ENCODE results near the gene UMODL1.
A peak's percentile ranks its signal among the peaks of the same experiment; 100 is the strongest.

The UMODL1 gene

GRCh38 chr21:42043961-42044360 is 27.2 kb upstream of the UMODL1 start:
- no peak for DNase-seq (ENCODE audit: extremely low read depth, low read depth)
- no peak for TF ChIP-seq CTCF (IDR thresholded peaks at IDR 0.05; ENCODE audit: low read depth, low read length)

- TF ChIP-seq CTCF (IDR thresholded peaks at IDR 0.05; ENCODE audit: low read depth, low read length): no peak
- DNase-seq (ENCODE audit: extremely low read depth, low read depth): no peak
Measured at GRCh38 chr21:42044871-42045495, 26.1 kb upstream of the UMODL1 start.

- peak; percentile 8 for TF ChIP-seq CTCF (IDR thresholded peaks at IDR 0.05; ENCODE audit: low read depth, low read length)
- peak; percentile 56 for DNase-seq (ENCODE audit: extremely low read depth, low read depth)
Measured at GRCh38 chr21:42047821-42048613, 23.1 kb upstream of the UMODL1 start.

- no peak for DNase-seq (ENCODE audit: extremely low read depth, low read depth)
- no peak for TF ChIP-seq CTCF (IDR thresholded peaks at IDR 0.05; ENCODE audit: low read depth, low read length)
Measured at GRCh38 chr21:42048870-42049577, 22.1 kb upstream of the UMODL1 start.

- DNase-seq (ENCODE audit: extremely low read depth, low read depth): no peak
- TF ChIP-seq CTCF (IDR thresholded peaks at IDR 0.05; ENCODE audit: low read depth, low read length): no peak
Measured at GRCh38 chr21:42049578-42050430, 21.3 kb upstream of the UMODL1 start.

- no peak for TF ChIP-seq CTCF (IDR thresholded peaks at IDR 0.05; ENCODE audit: low read depth, low read length)
- no peak for DNase-seq (ENCODE audit: extremely low read depth, low read depth)
Measured at GRCh38 chr21:42051788-42052187, 19.3 kb upstream of the UMODL1 start.

Measured in AG09319 (cell line).